A549 (cell line): Measurements from ENCODE around the gene UBAC2. TPM values are rescaled to one million over a fixed set of nuclear protein-coding genes. Genes with fewer than 3 reads are reported as not detected.

Experiments
- ATAC-seq, 2 experiments: fragments of 200-7000 bp in 1 of 2; fragments of >200 bp in 1 of 2; cut with Nextera tagmentation in 1 of 2; cut with Tn5 transposase in 1 of 2; 3 replicates each; pipeline versions ENCODE4 v1.8.0 to v1.9.1; 2018 to 2020; ENCODE audit warnings: mild to moderate bottlenecking in 1 of 2, moderate library complexity in 1 of 2
- CTCF ChIA-PET: fragments of 300-600 bp; sonication (Branson Sonifier 250); formaldehyde crosslinking; extraction: SDS; loops from one replicate; lab custom pipeline; 2021; ENCODE audit warnings: antibody characterized with exemption, inconsistent platforms; lab: Yijun Ruan, JAX
- POLR2A ChIA-PET: fragments of 350-600 bp; formaldehyde crosslinking; extraction: SDS; loops from one replicate; lab custom pipeline; 2021; ENCODE audit warnings: antibody characterized with exemption, inconsistent platforms; lab: Yijun Ruan, JAX
- DNase-seq, 2 experiments: peaks; one replicate each; pipeline versions ENCODE4 v3.0.0 to v3.0.0-alpha.2; 2011 to 2016; ENCODE audit warnings: low read depth in 1 of 2, low spot score in 1 of 2
- FAIRE-seq: peaks from 2 replicates; lab custom pipeline; 2011; peaks lifted over from hg19 to GRCh38; lab: Jason Lieb, UNC
- H3K27ac ChIP-seq, 2 experiments: fragments of >200 bp; sonication (Bioruptor Twin); formaldehyde crosslinking; 3 replicates each; pipeline ENCODE4 v1.5.1; 2016 to 2017
- H3K4me1 ChIP-seq: fragments of >200 bp; sonication (Bioruptor Twin); formaldehyde crosslinking; 3 replicates; pipeline ENCODE4 v1.6.1; 2016
- H3K4me2 ChIP-seq: fragments of >200 bp; sonication (Bioruptor Twin); formaldehyde crosslinking; 3 replicates; pipeline ENCODE4 v1.6.1; 2016
- H3K4me3 ChIP-seq: fragments of >200 bp; sonication (Bioruptor Twin); formaldehyde crosslinking; 3 replicates; pipeline ENCODE4 v1.5.1; 2016
- H3K9me3 ChIP-seq: fragments of >200 bp; sonication (Bioruptor Twin); formaldehyde crosslinking; 3 replicates; pipeline ENCODE4 v1.6.1; 2016
- ATOH8 ChIP-seq: fragments of 250-450 bp; sonication (Bioruptor Pico); IDR thresholded peaks from 2 replicates; pipeline ENCODE4 v1.5.0; 2020; ENCODE audit warnings: low read depth, mild to moderate bottlenecking, moderate library complexity
- CBX2 ChIP-seq: fragments of 200-600 bp; sonication (generic); IDR thresholded peaks from 2 replicates; pipeline ENCODE4 v1.6.1; 2016; ENCODE audit warnings: low read depth, mild to moderate bottlenecking, borderline replicate concordance
- CHD2 ChIP-seq: fragments of 150-350 bp; IDR thresholded peaks from 2 replicates; pipeline ENCODE4 v1.6.1; 2014; ENCODE audit warnings: low read length; ENCODE audit not compliant: partially characterized antibody
- EHF ChIP-seq: fragments of 250-450 bp; sonication (Bioruptor Pico); IDR thresholded peaks from 2 replicates; pipeline ENCODE4 v1.5.0; 2020; ENCODE audit warnings: mild to moderate bottlenecking
- ELK1 ChIP-seq: fragments of 150-350 bp; IDR thresholded peaks from 2 replicates; pipeline ENCODE4 v1.6.1; 2014; ENCODE audit warnings: low read depth, mild to moderate bottlenecking, low read length
- ESRRA ChIP-seq: fragments of 150-350 bp; IDR thresholded peaks from 2 replicates; pipeline ENCODE4 v1.6.1; 2014; ENCODE audit warnings: mild to moderate bottlenecking, low read length, borderline replicate concordance
- GATA3 ChIP-seq: IDR thresholded peaks from 2 replicates; pipeline ENCODE4 v1.6.1; 2012; ENCODE audit warnings: borderline replicate concordance
- HES2 ChIP-seq: fragments of >200 bp; sonication (Bioruptor Twin); formaldehyde crosslinking; IDR thresholded peaks from 2 replicates; pipeline ENCODE4 v1.6.1; 2016
- KDM5A ChIP-seq: fragments of 200-600 bp; sonication (generic); IDR thresholded peaks from 2 replicates; pipeline ENCODE4 v1.6.1; 2016; ENCODE audit warnings: antibody characterized with exemption, mild to moderate bottlenecking
- MAZ ChIP-seq: fragments of 150-350 bp; IDR thresholded peaks from 2 replicates; pipeline ENCODE4 v1.6.1; 2014; ENCODE audit warnings: antibody characterized with exemption, low read depth, low read length, borderline replicate concordance
- MYC ChIP-seq: IDR thresholded peaks from 2 replicates; pipeline ENCODE4 v1.6.1; 2012; ENCODE audit warnings: mild to moderate bottlenecking, inconsistent platforms, low read length, improper control_type of control experiment, borderline replicate concordance
- NPAS2 ChIP-seq: fragments of 250-450 bp; sonication (Bioruptor Pico); IDR thresholded peaks from 2 replicates; pipeline ENCODE4 v1.8.0; 2022; ENCODE audit warnings: mild to moderate bottlenecking, moderate library complexity, borderline replicate concordance
- RAD21 ChIP-seq, 2 experiments: fragments of >200 bp in 1 of 2; sonication (Bioruptor Twin) in 1 of 2; formaldehyde crosslinking in 1 of 2; IDR thresholded peaks in 1 of 2; conservative IDR thresholded peaks in 1 of 2; 2 replicates in 1 of 2; 3 replicates in 1 of 2; pipeline ENCODE4 v1.6.1; 2012 to 2018; ENCODE audit warnings: inconsistent platforms in 1 of 2
- RARB ChIP-seq: fragments of 250-450 bp; sonication (Bioruptor Pico); IDR thresholded peaks from 2 replicates; pipeline ENCODE4 v1.8.0; 2021; ENCODE audit warnings: mild to moderate bottlenecking, moderate library complexity
- SREBF2 ChIP-seq: fragments of 450-650 bp; IDR thresholded peaks from 2 replicates; pipeline ENCODE4 v1.6.1; 2014; ENCODE audit warnings: mild to moderate bottlenecking, moderate library complexity
- ZFP36 ChIP-seq: fragments of 450-650 bp; IDR thresholded peaks from 2 replicates; pipeline ENCODE4 v1.6.1; 2014; ENCODE audit warnings: borderline replicate concordance; ENCODE audit not compliant: partially characterized antibody
- WGBS: methylation state at CpG from one replicate; pipeline ENCODE4 v1.1.6; 2017; ENCODE audit errors: missing lambda C conversion rate; 5-methylcytosine and 5-hydroxymethylcytosine counted together
- polyA plus RNA-seq, 4 experiments: library from polyadenylated mRNA; depleted of rRNA in 3 of 4; stranded (reverse); fragments of >200 nt; fragmentation: RNase III in 1 of 4; extraction: RNeasy Plus Mini Kit Qiagen cat#74134 plus additional on column Dnase treatment in 1 of 4; gene quantifications; 2 replicates in 3 of 4; 3 replicates in 1 of 4; pipeline ENCODE4 v1.2.3, GENCODE V29; 2011 to 2017
- TF ChIP-seq, protein P1 (sequence below): IDR thresholded peaks from 2 replicates; pipeline ENCODE4 v1.6.1; 2012; ENCODE audit warnings: low read depth, borderline replicate concordance
- TF ChIP-seq, protein P2 (sequence below): fragments of 250-450 bp; sonication (Bioruptor Pico); IDR thresholded peaks from 2 replicates; pipeline ENCODE4 v1.5.0; 2021; ENCODE audit warnings: mild to moderate bottlenecking, moderate library complexity, borderline replicate concordance

UBAC2 gene
- polyA plus RNA-seq, 2 of the 4 experiments (the other 2 are of a cell fraction), result 61.6 to 103 TPM

DNA sequence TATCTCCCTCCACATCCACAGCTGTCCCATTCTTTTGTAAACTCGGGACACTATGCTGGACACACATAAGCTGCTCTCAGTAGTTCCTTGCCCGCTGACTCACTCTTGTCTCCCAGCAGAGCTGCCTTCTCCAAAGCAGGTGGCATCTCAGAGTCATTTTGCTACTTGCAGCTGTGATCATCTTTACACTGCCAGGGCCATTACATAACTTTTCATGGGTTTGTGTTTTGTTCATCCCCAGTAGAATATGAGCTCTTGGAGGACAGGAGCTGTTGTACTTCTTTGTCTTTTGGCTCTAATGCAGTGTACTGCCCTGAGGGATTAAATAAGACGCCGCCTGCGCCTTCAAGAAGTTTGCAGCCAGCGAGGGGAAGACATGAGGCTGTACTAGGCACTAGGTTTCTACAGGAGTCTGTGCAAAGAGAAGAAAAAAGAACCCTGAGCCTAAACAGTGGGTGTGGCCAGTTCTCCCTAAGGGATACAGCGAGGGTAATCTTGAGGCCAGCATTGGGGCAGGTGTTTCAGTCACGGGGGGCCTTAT, 147.3 kb downstream of the UBAC2 start (continued):
- TF ChIP-seq KDM5A (no peak), MAZ (no peak)

DNA sequence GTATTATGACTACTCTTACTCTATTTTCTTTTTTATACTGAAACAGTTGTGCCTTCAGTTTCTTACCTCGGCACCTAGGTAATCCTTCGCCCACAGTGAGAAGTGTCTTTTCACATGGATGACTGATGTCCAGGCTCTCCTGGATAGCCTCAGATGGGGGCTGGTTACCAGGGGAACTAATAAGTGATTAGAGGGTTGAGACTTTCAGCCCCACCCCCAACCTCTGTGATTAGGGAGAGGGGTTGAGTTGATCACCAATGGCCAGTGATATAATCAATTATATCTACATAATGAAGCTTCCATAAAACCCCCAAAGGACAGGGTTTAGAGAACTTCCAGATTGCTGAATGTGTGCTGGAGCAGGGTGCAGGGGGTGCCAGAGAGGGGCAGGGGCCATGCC, 149.5 kb downstream of the UBAC2 start:
- ChIA-PET POLR2A (no interaction called here), CTCF (no interaction called here)
- no peak overlapping the region for H3K4me3 ChIP-seq
- DNase-seq, result no peak
- WGBS, result 97% methylated on average over 2 of the region's 2 CpGs
- FAIRE-seq, result no peak
- H3K9me3 ChIP-seq, result no peaks in the 10 kb centered on the region
- TF ChIP-seq NPAS2 (CRISPR knock-in tag), result no peak
- no peak for TF ChIP-seq ESRRA
- TF ChIP-seq RAD21 (conservative IDR thresholded peaks at IDR 0.05 in 1 of 2, IDR thresholded peaks at IDR 0.05 in 1 of 2), result no peak
- no peak for TF ChIP-seq CHD2
- TF ChIP-seq CBX2, result no peak
- TF ChIP-seq, protein P1, sequence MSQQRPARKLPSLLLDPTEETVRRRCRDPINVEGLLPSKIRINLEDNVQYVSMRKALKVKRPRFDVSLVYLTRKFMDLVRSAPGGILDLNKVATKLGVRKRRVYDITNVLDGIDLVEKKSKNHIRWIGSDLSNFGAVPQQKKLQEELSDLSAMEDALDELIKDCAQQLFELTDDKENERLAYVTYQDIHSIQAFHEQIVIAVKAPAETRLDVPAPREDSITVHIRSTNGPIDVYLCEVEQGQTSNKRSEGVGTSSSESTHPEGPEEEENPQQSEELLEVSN, result no peak
- no peak for TF ChIP-seq SREBF2
- TF ChIP-seq RARB, result no peak
- TF ChIP-seq ZFP36, result no peak
- TF ChIP-seq ATOH8 (CRISPR knock-in tag), result no peak
- no peak for TF ChIP-seq EHF (CRISPR knock-in tag)
- H3K27ac ChIP-seq, result no peak overlapping the region
- H3K4me2 ChIP-seq, result no peak overlapping the region
- no peaks in the 10 kb centered on the region for H3K4me1 ChIP-seq
- ATAC-seq, result no peak

- no peak for FAIRE-seq
- no peak overlapping the region for H3K4me3 ChIP-seq
- H3K4me2 ChIP-seq, result no peak overlapping the region
- 95% methylated on average over 4 of the region's 4 CpGs for WGBS
- no peak for DNase-seq
- TF ChIP-seq ELK1 (no peak), MYC (no peak), SREBF2 (no peak), GATA3 (no peak), HES2 (no peak)
- TF ChIP-seq, protein P2, sequence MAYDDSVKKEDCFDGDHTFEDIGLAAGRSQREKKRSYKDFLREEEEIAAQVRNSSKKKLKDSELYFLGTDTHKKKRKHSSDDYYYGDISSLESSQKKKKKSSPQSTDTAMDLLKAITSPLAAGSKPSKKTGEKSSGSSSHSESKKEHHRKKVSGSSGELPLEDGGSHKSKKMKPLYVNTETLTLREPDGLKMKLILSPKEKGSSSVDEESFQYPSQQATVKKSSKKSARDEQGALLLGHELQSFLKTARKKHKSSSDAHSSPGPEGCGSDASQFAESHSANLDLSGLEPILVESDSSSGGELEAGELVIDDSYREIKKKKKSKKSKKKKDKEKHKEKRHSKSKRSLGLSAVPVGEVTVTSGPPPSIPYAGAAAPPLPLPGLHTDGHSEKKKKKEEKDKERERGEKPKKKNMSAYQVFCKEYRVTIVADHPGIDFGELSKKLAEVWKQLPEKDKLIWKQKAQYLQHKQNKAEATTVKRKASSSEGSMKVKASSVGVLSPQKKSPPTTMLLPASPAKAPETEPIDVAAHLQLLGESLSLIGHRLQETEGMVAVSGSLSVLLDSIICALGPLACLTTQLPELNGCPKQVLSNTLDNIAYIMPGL (CRISPR knock-in tag), result no peak
- no peak for ATAC-seq
- ChIA-PET CTCF (no interaction called here), POLR2A (no interaction called here)
- H3K9me3 ChIP-seq, result no peaks in the 10 kb centered on the region
- H3K4me1 ChIP-seq, result no peaks in the 10 kb centered on the region
- no peak overlapping the region for H3K27ac ChIP-seq
Measured at GRCh38 chr13:99351772-99352171, 151.1 kb downstream of the UBAC2 start.
